H1 (cell line): ENCODE measurements around the gene DYSF. TPM values are rescaled to one million over a fixed set of nuclear protein-coding genes. Genes with fewer than 3 reads are reported as not detected.

Experiments
- CTCF ChIA-PET: fragments of 300-600 bp; sonication (Branson Sonifier 250); formaldehyde crosslinking; loops from one replicate; lab custom pipeline; 2021; ENCODE audit not compliant: partially characterized antibody; lab: Charles Lee
- POLR2A ChIA-PET: fragments of 300-600 bp; sonication (Branson Sonifier 250); formaldehyde crosslinking; loops from one replicate; lab custom pipeline; 2021; ENCODE audit warnings: inconsistent platforms; ENCODE audit not compliant: partially characterized antibody; lab: Charles Lee
- DNase-seq, 2 experiments: peaks; one replicate each; pipeline versions ENCODE4 v3.0.0 to v3.0.0-alpha.2; 2010 to 2022; ENCODE audit warnings: low spot score in 2 of 2, low read depth in 1 of 2, mixed read lengths in 1 of 2
- FAIRE-seq: peaks from 2 replicates; lab custom pipeline; 2011; peaks lifted over from hg19 to GRCh38; lab: Jason Lieb, UNC
- H2AFZ ChIP-seq: 2 replicates; pipeline ENCODE4 v1.8.1; 2012; ENCODE audit warnings: low read length, inconsistent platforms
- H2AK5ac ChIP-seq: 2 replicates; pipeline ENCODE4 v1.6.1; 2013; ENCODE audit warnings: low read depth, low read length
- H2BK120ac ChIP-seq: replicated peaks from 2 replicates; pipeline ENCODE3; 2013; ENCODE audit warnings: low read depth, low read length, inconsistent platforms
- H2BK12ac ChIP-seq: 2 replicates; pipeline ENCODE4 v1.6.1; 2013; ENCODE audit warnings: low read depth, low read length
- H2BK15ac ChIP-seq: 2 replicates; pipeline ENCODE4 v1.6.1; 2013; ENCODE audit warnings: low read length
- H2BK20ac ChIP-seq: 2 replicates; pipeline ENCODE4 v1.6.1; 2013; ENCODE audit warnings: low read length
- H2BK5ac ChIP-seq: 2 replicates; pipeline ENCODE4 v1.6.1; 2013; ENCODE audit warnings: low read depth, low read length
- H3K14ac ChIP-seq: 2 replicates; pipeline ENCODE4 v1.6.1; 2013; ENCODE audit warnings: inconsistent platforms; ENCODE audit not compliant: insufficient read length
- H3K18ac ChIP-seq: 2 replicates; pipeline ENCODE4 v1.6.1; 2013; ENCODE audit warnings: low read length; ENCODE audit errors: extremely low read depth
- H3K23ac ChIP-seq: 2 replicates; pipeline ENCODE4 v1.6.1; 2013; ENCODE audit warnings: inconsistent platforms; ENCODE audit not compliant: insufficient read length
- H3K23me2 ChIP-seq: 2 replicates; pipeline ENCODE4 v1.6.1; 2013; ENCODE audit warnings: low read depth, low read length
- H3K27ac ChIP-seq: 2 replicates; pipeline ENCODE4 v1.6.1; 2011; ENCODE audit warnings: low read depth, low read length, inconsistent platforms
- H3K27me3 ChIP-seq, 4 experiments: replicated peaks in 1 of 4; 1 replicate in 1 of 4; 2 replicates in 3 of 4; pipeline versions ENCODE4 v1.6.1 to v1.8.1; 2011 to 2013; ENCODE audit warnings: low read length in 3 of 4, mild to moderate bottlenecking in 3 of 4, inconsistent platforms in 2 of 4, mixed read lengths in 2 of 4, moderate library complexity in 1 of 4; ENCODE audit not compliant: control insufficient read depth in 3 of 4, insufficient read depth in 3 of 4; ENCODE audit errors: extremely low read depth in 1 of 4
- H3K36me3 ChIP-seq, 4 experiments: 2 replicates each; pipeline versions ENCODE4 v1.6.1 to v1.8.1; 2011 to 2013; ENCODE audit warnings: mild to moderate bottlenecking in 4 of 4, low read length in 3 of 4, moderate library complexity in 2 of 4, control low read depth in 1 of 4, inconsistent platforms in 1 of 4; ENCODE audit not compliant: insufficient read depth in 4 of 4, control insufficient read depth in 2 of 4
- H3K4ac ChIP-seq: replicated peaks from 2 replicates; pipeline ENCODE3; 2013; ENCODE audit warnings: low read length, low read depth, mixed read lengths, inconsistent platforms; ENCODE audit not compliant: insufficient read length
- H3K4me1 ChIP-seq, 4 experiments: replicated peaks in 1 of 4; 1 replicate in 1 of 4; 2 replicates in 3 of 4; pipeline versions ENCODE4 v1.6.1 to v1.8.1; 2011 to 2013; ENCODE audit warnings: low read length in 3 of 4, inconsistent platforms in 2 of 4, mixed read lengths in 1 of 4; ENCODE audit not compliant: insufficient read depth in 4 of 4, control insufficient read depth in 3 of 4
- H3K4me2 ChIP-seq, 2 experiments: 2 replicates each; pipeline versions ENCODE4 v1.6.1 to v1.8.1; 2011 to 2013; ENCODE audit warnings: low read depth in 2 of 2, low read length in 2 of 2, control low read depth in 1 of 2, inconsistent platforms in 1 of 2, mild to moderate bottlenecking in 1 of 2; ENCODE audit not compliant: insufficient read depth in 1 of 2
- H3K4me3 ChIP-seq, 4 experiments: fragments of 200-600, 300-600 bp in 1 of 4; sonication (generic), shearing (Covaris generic), sonication (Bioruptor Twin) in 1 of 4; 2 replicates each; pipeline versions ENCODE4 v1.5.1 to v1.8.1; 2011 to 2016; ENCODE audit warnings: low read length in 4 of 4, low read depth in 3 of 4, control low read depth in 2 of 4, inconsistent platforms in 2 of 4, mild to moderate bottlenecking in 2 of 4, mixed read lengths in 1 of 4, moderate library complexity in 1 of 4; ENCODE audit not compliant: insufficient read depth in 2 of 4; ENCODE audit errors: extremely low read depth in 1 of 4
- H3K56ac ChIP-seq: replicated peaks from 2 replicates; pipeline ENCODE3; 2013; ENCODE audit warnings: low read depth, mild to moderate bottlenecking, mixed read lengths, low read length, inconsistent platforms; ENCODE audit not compliant: insufficient read length
- H3K79me1 ChIP-seq: 2 replicates; pipeline ENCODE4 v1.6.1; 2013; ENCODE audit warnings: low read depth, low read length, control low read depth
- H3K79me2 ChIP-seq, 2 experiments: 2 replicates each; pipeline versions ENCODE4 v1.6.1 to v1.8.1; 2012 to 2013; ENCODE audit warnings: low read length in 2 of 2, mild to moderate bottlenecking in 2 of 2, inconsistent platforms in 1 of 2; ENCODE audit not compliant: insufficient read depth in 2 of 2, control insufficient read depth in 1 of 2
- H3K9ac ChIP-seq, 4 experiments: replicated peaks in 1 of 4; 1 replicate in 1 of 4; 2 replicates in 3 of 4; pipeline versions ENCODE4 v1.6.1 to v1.8.1; 2011 to 2013; ENCODE audit warnings: low read depth in 3 of 4, low read length in 3 of 4, control low read depth in 2 of 4, mild to moderate bottlenecking in 2 of 4, moderate library complexity in 2 of 4, inconsistent platforms in 1 of 4; ENCODE audit errors: extremely low read depth in 1 of 4
- H3K9me3 ChIP-seq, 2 experiments: 2 replicates each; pipeline versions ENCODE4 v1.6.1 to v1.8.1; 2012 to 2013; ENCODE audit warnings: mild to moderate bottlenecking in 2 of 2, moderate library complexity in 2 of 2, control low read depth in 1 of 2, inconsistent platforms in 1 of 2, low read depth in 1 of 2, low read length in 1 of 2, mixed read lengths in 1 of 2; ENCODE audit not compliant: insufficient read depth in 2 of 2
- H4K20me1 ChIP-seq, 2 experiments: replicated peaks in 1 of 2; 2 replicates each; pipeline versions ENCODE3 to v1.8.1; 2011 to 2013; ENCODE audit warnings: inconsistent platforms in 2 of 2, low read length in 2 of 2, mild to moderate bottlenecking in 1 of 2; ENCODE audit not compliant: insufficient read depth in 2 of 2, control insufficient read depth in 1 of 2
- H4K5ac ChIP-seq: 2 replicates; pipeline ENCODE4 v1.6.1; 2013; ENCODE audit warnings: low read length, low read depth, mixed read lengths, inconsistent platforms; ENCODE audit not compliant: insufficient read length
- H4K8ac ChIP-seq: 2 replicates; pipeline ENCODE4 v1.8.0; 2013; ENCODE audit warnings: mild to moderate bottlenecking, moderate library complexity, low read length, inconsistent platforms; ENCODE audit not compliant: insufficient read depth; ENCODE audit errors: extremely low read depth
- H4K91ac ChIP-seq: replicated peaks from 2 replicates; pipeline ENCODE3; 2013; ENCODE audit warnings: low read length, mixed read lengths, inconsistent platforms; ENCODE audit not compliant: insufficient read length
- CHD2 ChIP-seq: IDR thresholded peaks from 2 replicates; pipeline ENCODE4 v1.6.1; 2012; ENCODE audit warnings: low read length, improper control_type of control experiment
- KDM4A ChIP-seq: IDR thresholded peaks from one replicate; pipeline ENCODE4 v1.7.1; 2012; ENCODE audit warnings: low read depth, mild to moderate bottlenecking, moderate library complexity, low read length, inconsistent platforms; ENCODE audit not compliant: severe bottlenecking
- PHF8 ChIP-seq: fragments of 200-600 bp; sonication (generic); conservative IDR thresholded peaks from 2 replicates; pipeline ENCODE4 v1.7.1; 2012; ENCODE audit warnings: low read depth, mild to moderate bottlenecking, inconsistent platforms, low read length, moderate library complexity
- RAD21 ChIP-seq, 2 experiments: IDR thresholded peaks in 1 of 2; conservative IDR thresholded peaks in 1 of 2; 2 replicates each; pipeline ENCODE4 v1.6.1; 2011; ENCODE audit warnings: low read depth in 2 of 2, low read length in 2 of 2, improper control_type of control experiment in 1 of 2, inconsistent platforms in 1 of 2, mild to moderate bottlenecking in 1 of 2, moderate library complexity in 1 of 2
- SP1 ChIP-seq: IDR thresholded peaks from 2 replicates; pipeline ENCODE4 v1.6.1; 2011; ENCODE audit warnings: low read depth, low read length
- TAF7 ChIP-seq: optimal IDR thresholded peaks from 2 replicates; pipeline ENCODE3; 2011; ENCODE audit warnings: low read depth, mild to moderate bottlenecking, inconsistent platforms, low read length, moderate library complexity, borderline replicate concordance
- ZNF274 ChIP-seq: IDR thresholded peaks from 2 replicates; pipeline ENCODE4 v1.7.0; 2012; ENCODE audit warnings: low read length, borderline replicate concordance; ENCODE audit errors: extremely low read depth
- WGBS, 2 experiments: shearing (Covaris generic) in 1 of 2; methylation state at CpG; one replicate each; pipeline versions ENCODE4 v1.1.6 to v1.1.7; 2013 to 2015; ENCODE audit warnings: low lambda C conversion rate in 2 of 2, mixed read lengths in 2 of 2, inconsistent platforms in 1 of 2, low coverage in 1 of 2, missing lambda C conversion rate in 1 of 2; ENCODE audit not compliant: insufficient replicate concordance in 2 of 2, insufficient coverage in 1 of 2, insufficient read length in 1 of 2; ENCODE audit errors: extremely low coverage in 1 of 2, missing lambda C conversion rate in 1 of 2; 5-methylcytosine and 5-hydroxymethylcytosine counted together
- polyA plus RNA-seq, 7 experiments: library from polyadenylated mRNA; depleted of rRNA in 3 of 7; stranded (reverse) in 5 of 7; unstranded in 2 of 7; fragments of >200 nt in 5 of 7; fragments of 200-250 nt in 2 of 7; gene quantifications; 1 replicate in 5 of 7; 2 replicates in 1 of 7; 4 replicates in 1 of 7; pipeline versions ENCODE4 v1.2.1 to v1.2.3, GENCODE V29; 2011 to 2013; ENCODE audit warnings: missing spikeins in 2 of 7, mixed read lengths in 2 of 7
- total RNA-seq: library from RNA; stranded (reverse); fragmentation: NEBNext Ultra II Directional; extraction: Animal tissue kit (Norgen Biotek cat#: 25700); gene quantifications from 2 replicates; pipeline ENCODE4 v1.2.1, GENCODE V29; 2021

Gene DYSF
- total and polyA plus RNA-seq, 2 of the 8 experiments (the other 6 are each of a cell fraction or from before 2014, with no cell fraction given) = 5.8 to 7.1 TPM

GRCh38 chr2:71517851-71518250 lies 64.5 kb downstream of the DYSF start:
- Histone ChIP-seq H4K91ac (no peak overlapping the region), H3K14ac (no peak overlapping the region), H3K9ac (no peak overlapping the region), H2BK12ac (no peak overlapping the region), H3K79me1 (no peaks in the 10 kb centered on the region), H3K23me2 (0 out of 2 replicates have a peak, but pooled peaks cover 1% of the 10 kb centered on the region), H3K4me3 (no peak overlapping the region), H2AFZ (no peak overlapping the region), H3K27ac (no peak overlapping the region), H3K9me3 (no peaks in the 10 kb centered on the region), H3K4me2 (no peak overlapping the region), H3K4me1 (no peaks in the 10 kb centered on the region), H2BK15ac (no peak overlapping the region), H2BK20ac (no peak overlapping the region), H3K79me2 (no peaks in the 10 kb centered on the region), H2BK5ac (no peak overlapping the region), H3K56ac (no peak overlapping the region), H4K8ac (no peak overlapping the region), H3K18ac (no peak overlapping the region), H3K27me3 (no peaks in the 10 kb centered on the region), H4K5ac (no peak overlapping the region), H3K23ac (no peak overlapping the region), H3K4ac (no peak overlapping the region), H2BK120ac (no peak overlapping the region), H3K36me3 (no peaks in the 10 kb centered on the region), H4K20me1 (no peaks in the 10 kb centered on the region), H2AK5ac (no peak overlapping the region)
- CTCF ChIA-PET = interaction anchor here (0.7 to 2.5 kb wide), 7 partner anchors 7 to 257 kb away, joined by 3 to 8 read pairs (median 3); no protein-coding TSS in a partner anchor
- DNase-seq (no peak), FAIRE-seq (no peak)
- POLR2A ChIA-PET = no interaction called here
- WGBS, 2 experiments = 92% methylated on average over 4 of the region's 4 CpGs; no CpG with 5 or more reads in 1 of the 2 experiments
- TF ChIP-seq ZNF274 (no peak), KDM4A (no peak), RAD21 (IDR thresholded peaks at IDR 0.05 in 1 of 2, conservative IDR thresholded peaks at IDR 0.05 in 1 of 2; ENCODE audit: low read depth in 2 of 2, low read length in 2 of 2) (no peak), PHF8 (no peak), SP1 (no peak), TAF7 (no peak), CHD2 (no peak)
